CD14-positive monocyte (primary cell): ENCODE data around the gene LRRN4CL. TPM values are rescaled to one million over a fixed set of nuclear protein-coding genes. Genes with fewer than 3 reads are reported as not detected.
A peak's percentile ranks its signal among the peaks of the same experiment; 100 is the strongest.

ENCODE experiments used
- DNase-seq, 3 donors: peaks; one replicate each; pipeline ENCODE4 v3.0.0-alpha.2; 2011 to 2022
- H2AFZ ChIP-seq: 2 replicates; pipeline ENCODE4 v1.6.0; 2012; ENCODE audit warnings: mild to moderate bottlenecking, low read depth, low read length, inconsistent platforms; ENCODE audit not compliant: insufficient read depth, poor library complexity, severe bottlenecking
- H3K27ac ChIP-seq, 2 donors: 1 replicate in 1 of 2; 2 replicates in 1 of 2; pipeline ENCODE4 v1.5.1; 2012 to 2013; ENCODE audit warnings: low read length in 2 of 2, control low read depth in 1 of 2, inconsistent platforms in 1 of 2, low read depth in 1 of 2, mild to moderate bottlenecking in 1 of 2
- H3K27me3 ChIP-seq, 2 donors: one replicate each; pipeline versions ENCODE4 v1.6.0 to v1.6.1; 2011 to 2013; ENCODE audit warnings: low read length in 2 of 2; ENCODE audit not compliant: control insufficient read depth in 2 of 2, insufficient read depth in 2 of 2
- H3K36me3 ChIP-seq, 2 donors: replicated peaks in 1 of 2; 1 replicate in 1 of 2; 2 replicates in 1 of 2; pipeline versions ENCODE4 v1.5.1 to v1.6.1; 2012 to 2013; ENCODE audit warnings: low read length in 2 of 2, control low read depth in 1 of 2, inconsistent platforms in 1 of 2, mild to moderate bottlenecking in 1 of 2; ENCODE audit not compliant: insufficient read depth in 2 of 2, control insufficient read depth in 1 of 2
- H3K4me1 ChIP-seq, 2 donors: 1 replicate in 1 of 2; 2 replicates in 1 of 2; pipeline versions ENCODE4 v1.5.1 to v1.6.1; 2012 to 2013; ENCODE audit warnings: low read length in 2 of 2, control low read depth in 1 of 2, inconsistent platforms in 1 of 2, mild to moderate bottlenecking in 1 of 2, moderate library complexity in 1 of 2; ENCODE audit not compliant: insufficient read depth in 2 of 2, control insufficient read depth in 1 of 2
- H3K4me2 ChIP-seq: replicated peaks from 2 replicates; pipeline ENCODE3; 2012; ENCODE audit warnings: low read length, moderate library complexity, mild to moderate bottlenecking; ENCODE audit not compliant: poor library complexity, severe bottlenecking; ENCODE audit errors: extremely low read depth
- H3K4me3 ChIP-seq, 3 experiments: fragments of 200-600 bp in 1 of 3; sonication (generic) in 1 of 3; replicated peaks in 1 of 3; 1 replicate in 2 of 3; 2 replicates in 1 of 3; pipeline ENCODE4 v1.5.1; 2011 to 2013; ENCODE audit warnings: low read length in 3 of 3, mild to moderate bottlenecking in 3 of 3, control low read depth in 2 of 3, low read depth in 2 of 3, inconsistent platforms in 1 of 3, moderate library complexity in 1 of 3
- H3K79me2 ChIP-seq: 2 replicates; pipeline ENCODE4 v1.6.0; 2012; ENCODE audit warnings: mild to moderate bottlenecking, control low read depth, inconsistent platforms, low read length, moderate library complexity; ENCODE audit not compliant: insufficient read depth
- H3K9ac ChIP-seq: 2 replicates; pipeline ENCODE4 v1.6.0; 2017; ENCODE audit warnings: low read length, mild to moderate bottlenecking; ENCODE audit not compliant: insufficient read depth, poor library complexity, severe bottlenecking
- H3K9me3 ChIP-seq, 2 donors: replicated peaks in 1 of 2; 1 replicate in 1 of 2; 2 replicates in 1 of 2; pipeline versions ENCODE4 v1.5.1 to v1.6.1; 2012 to 2013; ENCODE audit warnings: low read length in 2 of 2, control low read depth in 1 of 2; ENCODE audit not compliant: control insufficient read depth in 1 of 2, insufficient read depth in 1 of 2
- H4K20me1 ChIP-seq: 2 replicates; pipeline ENCODE4 v1.6.0; 2012; ENCODE audit warnings: mild to moderate bottlenecking, low read length, control low read depth, moderate library complexity; ENCODE audit not compliant: insufficient read depth
- H3K27ac Mint-ChIP-seq, 7 donors: one replicate each; pipeline ENCODE4 v1.8.0; 2020; ENCODE audit warnings: mild to moderate bottlenecking in 7 of 7, mixed read lengths in 7 of 7, moderate library complexity in 6 of 7, inconsistent platforms in 2 of 7
- H3K27me3 Mint-ChIP-seq, 3 donors: one replicate each; pipeline ENCODE4 v1.8.0; 2021 to 2022; ENCODE audit warnings: low read depth in 3 of 3, mild to moderate bottlenecking in 3 of 3, mixed read lengths in 3 of 3, moderate library complexity in 3 of 3, inconsistent platforms in 1 of 3
- H3K36me3 Mint-ChIP-seq, 2 donors: one replicate each; pipeline ENCODE4 v1.8.0; 2020; ENCODE audit warnings: mixed read lengths in 2 of 2, inconsistent platforms in 1 of 2, mild to moderate bottlenecking in 1 of 2
- H3K4me1 Mint-ChIP-seq: one replicate; pipeline ENCODE4 v1.8.0; 2020; ENCODE audit warnings: mild to moderate bottlenecking, mixed read lengths
- H3K4me3 Mint-ChIP-seq, 2 donors: one replicate each; pipeline ENCODE4 v1.8.0; 2020; ENCODE audit warnings: mild to moderate bottlenecking in 2 of 2, mixed read lengths in 2 of 2, moderate library complexity in 1 of 2
- H3K9me3 Mint-ChIP-seq, 7 donors: one replicate each; pipeline ENCODE4 v1.8.0; 2020 to 2022; ENCODE audit warnings: mixed read lengths in 7 of 7, mild to moderate bottlenecking in 6 of 7, moderate library complexity in 6 of 7, inconsistent platforms in 2 of 7
- CTCF ChIP-seq: fragments of 200-600 bp; IDR thresholded peaks from one replicate; pipeline ENCODE4 v1.8.0; 2022; ENCODE audit warnings: antibody characterized with exemption, mild to moderate bottlenecking
- WGBS: methylation state at CpG from one replicate; pipeline ENCODE4 v1.1.5; 2013; ENCODE audit warnings: missing lambda C conversion rate; ENCODE audit not compliant: insufficient coverage; 5-methylcytosine and 5-hydroxymethylcytosine counted together
- intact Hi-C, 2 donors: fragments of 100-400 bp; cut with micrococcal nuclease; formaldehyde crosslinking; loops; one replicate each; pipeline versions ENCODE4 v1.15.0 to v1.15.1; 2023
- polyA plus RNA-seq, 3 donors: library from polyadenylated mRNA; depleted of rRNA in 1 of 3; unstranded in 2 of 3; stranded (reverse) in 1 of 3; fragments of 300-500 nt in 2 of 3; fragments of >200 nt in 1 of 3; fragmentation: Illumina TruSeq in 2 of 3; gene quantifications; 1 replicate in 2 of 3; 2 replicates in 1 of 3; pipeline ENCODE4 v1.2.3, GENCODE V29; 2012 to 2021

The LRRN4CL gene
- polyA plus RNA-seq, 3 donors: not detected

GRCh38 chr11:62716206-62716605, 26.9 kb upstream of the LRRN4CL start:
- Mint-ChIP-seq H3K27me3 (no peaks in the 10 kb centered on the region), H3K9me3 (no peaks in the 10 kb centered on the region), H3K36me3 (peaks cover 82 to 91% of the 10 kb centered on the region in 2 donors), H3K27ac (no peak overlapping the region), H3K4me3 (no peak overlapping the region), H3K4me1 (peaks cover 4% of the 10 kb centered on the region)
- no peak overlapping the region for H3K4me2 ChIP-seq
- DNase-seq: no peak
- no peak overlapping the region for H2AFZ ChIP-seq
- no peaks in the 10 kb centered on the region for H3K4me1 ChIP-seq
- H3K27ac ChIP-seq: no peak overlapping the region
- peaks cover 66% of the 10 kb centered on the region for H3K79me2 ChIP-seq
- intact Hi-C loops: no loop called here
- no peaks in the 10 kb centered on the region for H3K27me3 ChIP-seq
- H3K9ac ChIP-seq: no peak overlapping the region
- no peak overlapping the region for H3K4me3 ChIP-seq
- no peaks in the 10 kb centered on the region for H3K9me3 ChIP-seq
- TF ChIP-seq CTCF: no peak
- peaks cover 87 to 98% of the 10 kb centered on the region in 2 donors for H3K36me3 ChIP-seq
- WGBS: 100% methylated on average over 2 of the region's 5 CpGs
- H4K20me1 ChIP-seq: peaks cover 59% of the 10 kb centered on the region

- Histone ChIP-seq H3K79me2 (peaks cover 59% of the 10 kb centered on the region), H2AFZ (no peak overlapping the region), H3K27me3 (no peaks in the 10 kb centered on the region), H4K20me1 (peaks cover 52% of the 10 kb centered on the region), H3K9me3 (no peaks in the 10 kb centered on the region), H3K9ac (no peak overlapping the region), H3K36me3 (peaks cover 86 to 98% of the 10 kb centered on the region in 2 donors), H3K4me2 (no peak overlapping the region), H3K27ac (no peak overlapping the region), H3K4me1 (peaks cover 1 to 3% of the 10 kb centered on the region in 2 donors), H3K4me3 (no peak overlapping the region)
- 98% methylated on average over 15 of the region's 24 CpGs for WGBS
- peak overlapping the region in 2 of 7 donors; percentile 27 to 40 for H3K27ac Mint-ChIP-seq
- intact Hi-C loops: no loop called here
- no peaks in the 10 kb centered on the region for H3K9me3 Mint-ChIP-seq
- DNase-seq: no peak
- H3K27me3 Mint-ChIP-seq: no peaks in the 10 kb centered on the region
- no peak overlapping the region for H3K4me3 Mint-ChIP-seq
- H3K36me3 Mint-ChIP-seq: peaks cover 82 to 91% of the 10 kb centered on the region in 2 donors
- peaks cover 4% of the 10 kb centered on the region for H3K4me1 Mint-ChIP-seq
- no peak for TF ChIP-seq CTCF
Observed at GRCh38 chr11:62715150-62716130, 26.1 kb upstream of the LRRN4CL start.
